GM21786 (cell line): ENCODE results near the gene GNGT1.

ENCODE experiments used
- ATAC-seq: cut with Tn5 transposase; IDR thresholded peaks from one replicate; pipeline ENCODE4 v1.9.1; 2021; ENCODE audit not compliant: unreplicated experiment

GNGT1 gene

DNA sequence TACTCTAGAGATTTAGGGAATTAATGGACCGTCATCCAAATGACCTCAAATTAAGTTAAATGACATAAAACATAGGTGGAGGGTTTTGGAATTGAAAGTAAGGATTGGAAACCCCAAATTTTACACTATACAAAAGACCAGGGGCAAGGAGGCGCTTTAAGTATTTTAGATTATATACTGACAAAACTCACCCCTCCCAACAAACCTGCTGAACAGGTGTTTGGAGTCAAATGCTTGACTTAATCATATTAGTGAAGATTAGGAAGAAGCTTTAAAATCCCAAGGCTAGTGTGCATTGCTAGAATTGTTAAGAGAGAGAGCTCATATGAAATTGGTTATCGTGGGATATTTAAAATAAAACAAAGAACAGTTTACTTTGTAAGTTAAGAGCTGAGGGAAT is at the start of gene GNGT1:
Gene GNGT1 (plus strand): TSS at position 301 of the 400 bp plus-strand sequence. CDS start 180 bp downstream, outside the sequence.
- no peak for ATAC-seq

DNA sequence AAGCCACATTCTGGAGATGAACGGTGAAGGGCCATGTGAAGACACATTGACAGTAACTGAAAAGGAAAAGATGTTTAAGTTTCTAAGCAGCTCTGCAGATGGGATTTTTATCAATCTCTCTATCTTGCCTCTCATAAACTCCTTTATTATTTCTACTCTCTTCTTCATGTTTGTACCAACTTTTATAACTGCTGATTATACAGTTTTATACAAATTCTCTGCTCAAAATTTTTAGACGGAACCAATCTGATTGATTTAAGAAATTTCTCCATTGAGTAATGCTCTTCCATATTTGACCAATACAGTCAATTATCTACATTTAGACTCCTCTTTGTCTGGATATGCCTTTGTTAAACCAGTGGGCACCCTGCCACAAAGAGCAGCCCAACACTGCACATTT is 47.5 kb upstream of the GNGT1 start:
- ATAC-seq: no peak

DNA sequence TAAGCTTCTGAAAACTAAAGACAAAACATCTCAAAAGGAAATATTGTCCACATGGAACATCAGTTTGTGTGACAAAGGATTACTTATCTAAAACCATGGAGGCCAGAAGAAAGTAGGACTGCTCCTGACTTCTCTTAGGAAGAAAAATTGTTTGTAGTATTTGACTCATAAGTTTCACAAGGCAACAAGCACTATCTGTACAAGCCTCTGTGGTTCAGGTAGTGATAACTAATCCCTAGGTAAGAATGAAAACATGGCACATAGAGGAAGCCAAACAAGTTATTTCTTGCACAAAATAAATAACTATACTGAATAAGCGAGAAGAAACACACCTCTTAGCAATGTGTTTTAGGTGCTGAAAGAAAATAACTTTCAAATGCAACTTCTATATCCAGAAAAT is 46.1 kb upstream of the GNGT1 start:
- ATAC-seq: no peak

DNA sequence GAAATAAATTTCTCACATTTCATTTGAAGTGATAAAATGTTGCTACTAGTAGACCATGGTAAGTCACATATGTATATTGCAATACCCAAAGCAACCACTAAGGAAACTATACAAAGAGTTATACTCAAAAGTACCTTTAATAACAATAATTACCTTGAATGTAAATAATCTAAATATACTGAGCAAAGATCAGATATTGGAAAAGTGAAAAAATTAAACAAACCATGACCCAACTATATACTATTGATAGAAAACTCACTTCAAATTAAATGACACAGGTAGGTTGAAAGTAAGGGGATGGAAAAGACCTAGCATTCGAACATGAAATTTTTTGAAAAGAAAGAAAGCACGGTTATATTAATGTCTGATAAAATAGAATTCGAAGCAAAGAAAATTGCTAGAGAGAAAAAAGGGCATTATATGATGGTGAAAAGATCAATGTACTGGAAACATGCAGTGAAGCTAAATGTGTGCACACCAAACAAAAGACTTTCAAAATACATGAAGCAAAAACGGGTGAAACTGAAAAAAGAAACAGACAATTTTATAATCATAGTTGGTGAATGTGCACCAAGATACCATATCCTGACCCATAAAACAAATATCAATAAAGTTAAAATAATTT is 44.9 kb upstream of the GNGT1 start:
- peak; percentile 41 for ATAC-seq

DNA sequence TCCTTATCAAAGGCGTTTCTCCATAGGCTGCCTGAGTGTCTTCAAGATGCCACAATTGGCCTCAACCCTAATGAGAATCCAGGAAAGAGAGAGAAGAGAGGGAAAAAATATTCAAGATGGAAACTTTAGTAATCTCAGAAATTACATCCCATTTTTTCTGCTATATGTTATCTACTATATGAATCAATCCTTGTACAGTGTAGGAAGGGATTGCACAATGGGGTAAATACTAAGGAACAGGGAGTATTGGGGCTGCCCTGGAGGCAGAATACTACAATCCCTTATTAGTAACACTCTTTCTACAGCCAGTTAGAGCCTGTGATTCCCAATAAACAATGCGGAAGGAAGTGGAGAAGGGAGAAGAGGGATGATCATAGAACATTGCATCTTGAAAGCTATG is 43.7 kb upstream of the GNGT1 start:
- no peak for ATAC-seq

DNA sequence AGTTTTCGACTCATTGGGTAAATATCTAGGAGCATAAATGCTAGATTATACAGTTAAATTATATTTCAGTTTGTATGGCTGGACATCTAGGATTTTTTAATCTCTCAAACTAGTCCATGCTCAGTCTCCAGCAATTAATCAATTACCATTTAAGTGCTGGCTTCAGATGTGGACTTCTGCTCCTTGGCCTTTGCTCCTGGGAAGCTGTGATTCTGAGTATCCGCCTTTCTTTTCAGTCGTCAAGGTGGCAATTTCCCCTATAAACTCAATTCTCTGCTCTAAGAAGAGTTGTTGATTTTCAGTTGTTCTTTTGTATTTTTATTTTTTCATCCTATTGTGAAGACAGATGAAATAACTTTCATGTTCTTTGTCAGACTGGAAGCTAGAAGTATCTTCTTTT is 39.5 kb upstream of the GNGT1 start:
- ATAC-seq: no peak

DNA sequence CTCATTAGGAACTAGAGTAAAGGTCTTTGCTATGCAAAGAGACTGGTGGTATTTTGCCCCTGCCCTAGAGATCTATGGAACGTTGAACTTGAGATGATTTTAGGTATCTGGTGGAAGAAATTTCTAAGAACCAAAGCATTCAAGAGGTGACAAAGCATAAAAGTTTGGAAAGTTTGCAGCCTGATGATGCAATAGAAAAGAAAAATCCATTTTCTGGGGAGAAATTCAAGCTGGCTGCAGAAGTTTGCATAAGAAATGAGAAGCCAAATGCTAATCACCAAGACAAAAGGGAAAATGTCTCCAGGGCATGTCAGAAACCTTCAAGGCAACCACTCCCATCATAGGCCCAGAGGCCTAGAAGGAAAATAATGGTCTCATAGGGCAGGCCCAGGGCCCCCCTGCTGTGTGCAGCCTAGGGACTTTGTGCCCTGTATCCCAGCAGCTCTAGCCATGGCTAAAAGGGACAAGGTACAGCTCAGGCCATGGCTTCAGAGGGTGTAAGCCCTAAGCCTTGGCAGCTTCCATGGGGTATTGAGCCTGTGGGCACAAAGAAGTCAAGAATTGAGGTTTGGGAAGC is 32.3 kb upstream of the GNGT1 start:
- ATAC-seq: no peak

DNA sequence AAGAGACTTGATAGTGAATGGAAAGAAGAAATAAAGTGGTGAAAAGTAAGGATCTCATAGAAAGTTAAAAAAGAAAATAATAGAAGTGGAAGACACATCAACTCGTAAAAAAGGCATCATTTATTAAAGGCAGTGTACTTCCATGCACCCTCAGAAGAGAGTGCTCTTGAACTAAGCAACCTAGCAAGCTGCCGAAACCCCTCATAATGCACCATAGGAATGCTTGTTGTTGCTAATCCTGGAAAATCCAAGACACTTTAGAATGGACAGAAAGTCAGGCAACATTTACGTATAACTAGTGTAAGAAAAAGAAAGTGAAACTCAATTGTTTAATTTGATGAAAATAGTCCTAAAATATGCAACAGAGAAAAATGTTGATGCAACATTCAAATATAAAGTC is 28.6 kb upstream of the GNGT1 start:
- no peak for ATAC-seq

DNA sequence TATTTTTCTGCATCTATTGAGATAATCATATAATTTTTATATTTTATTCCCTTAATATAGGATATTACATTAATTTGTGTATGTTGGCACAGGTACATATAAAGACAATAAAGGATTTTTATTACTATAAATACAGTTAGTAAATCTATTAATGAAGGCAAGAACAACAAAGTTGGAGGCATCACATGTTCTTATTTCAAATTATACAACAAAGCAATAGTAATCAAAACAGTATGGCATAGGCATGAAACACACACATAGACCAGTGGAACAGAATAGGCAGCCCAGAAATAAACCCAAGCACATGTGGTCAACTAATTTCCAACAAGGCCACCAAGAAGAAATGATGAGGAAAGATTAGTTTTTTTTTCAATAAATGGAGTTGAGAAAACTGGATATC is 27.0 kb upstream of the GNGT1 start:
- no peak for ATAC-seq

DNA sequence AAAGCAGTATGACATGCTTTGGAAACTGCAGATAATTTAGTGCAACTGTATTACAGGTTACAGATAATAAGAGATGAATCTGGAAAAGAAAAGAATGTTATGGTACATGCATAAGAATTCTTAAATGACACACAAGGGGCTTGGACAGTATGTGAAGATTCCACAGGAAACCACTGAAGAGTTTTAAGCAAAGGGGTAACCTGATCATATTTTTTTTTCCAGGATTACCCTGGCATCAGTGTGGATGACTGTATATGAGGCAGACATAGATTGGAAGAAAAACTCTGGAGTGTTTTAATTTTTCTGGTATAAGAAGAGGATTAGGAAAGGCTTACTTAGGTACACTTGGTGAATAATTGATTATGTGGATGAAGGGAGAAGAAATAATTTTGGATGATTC is 23.9 kb upstream of the GNGT1 start:
- no peak for ATAC-seq

DNA sequence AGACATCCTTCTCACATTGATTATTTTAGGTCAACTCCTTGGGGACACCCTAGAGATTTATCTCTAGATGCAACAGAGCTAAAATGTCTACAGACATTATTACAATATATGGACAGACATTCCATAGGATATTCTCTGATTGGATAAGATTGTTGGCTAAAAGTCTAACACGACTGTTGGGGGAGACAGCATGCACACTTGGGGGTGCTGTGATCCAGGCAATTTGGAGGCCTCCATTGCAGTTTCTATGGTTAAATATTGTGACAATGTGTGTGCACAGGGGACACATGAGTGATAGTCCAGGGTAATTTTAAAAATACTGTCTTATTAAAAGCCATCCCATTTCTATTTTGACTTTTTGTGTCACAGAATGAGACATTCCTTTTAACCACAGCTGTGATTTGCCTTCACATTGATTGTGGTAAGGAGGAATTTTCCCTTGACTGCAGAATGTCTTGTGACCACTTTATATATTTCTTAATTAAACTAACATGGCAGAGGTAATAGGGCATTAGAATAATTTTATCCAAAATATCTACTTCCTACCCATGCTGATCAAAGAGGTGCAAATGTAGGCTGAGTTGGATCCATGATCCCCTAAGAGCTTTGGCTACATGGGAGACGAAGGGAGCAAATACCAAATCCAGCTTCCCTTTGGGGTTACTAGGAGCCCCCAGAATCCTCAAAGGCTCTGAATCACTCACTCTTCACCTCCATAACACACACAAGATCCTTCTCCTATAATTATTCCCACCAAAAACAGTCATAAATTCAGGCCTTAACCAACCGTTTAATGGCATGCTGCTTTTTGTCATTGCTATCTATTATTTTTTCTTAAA is 23.1 kb upstream of the GNGT1 start:
- no peak for ATAC-seq

DNA sequence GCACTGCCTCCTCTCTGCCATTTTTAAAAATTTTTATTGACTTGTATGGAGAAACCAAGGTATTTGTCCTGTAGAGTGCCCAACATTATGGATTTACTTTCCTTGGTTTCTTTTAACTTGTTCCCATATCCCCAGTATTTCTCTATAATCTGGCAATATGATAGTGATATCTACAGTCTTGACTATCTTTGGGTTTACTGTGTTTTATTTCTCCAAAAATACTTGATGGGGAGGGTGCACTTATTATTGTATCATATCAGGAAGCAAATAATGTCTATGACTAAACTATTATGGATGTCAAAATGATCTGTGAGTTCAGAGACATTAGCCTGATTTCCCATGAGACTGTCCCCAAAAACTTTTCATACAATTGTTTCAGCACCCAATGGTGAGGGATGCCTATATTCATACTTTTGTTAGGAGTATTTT is 22.4 kb upstream of the GNGT1 start:
- ATAC-seq: no peak

DNA sequence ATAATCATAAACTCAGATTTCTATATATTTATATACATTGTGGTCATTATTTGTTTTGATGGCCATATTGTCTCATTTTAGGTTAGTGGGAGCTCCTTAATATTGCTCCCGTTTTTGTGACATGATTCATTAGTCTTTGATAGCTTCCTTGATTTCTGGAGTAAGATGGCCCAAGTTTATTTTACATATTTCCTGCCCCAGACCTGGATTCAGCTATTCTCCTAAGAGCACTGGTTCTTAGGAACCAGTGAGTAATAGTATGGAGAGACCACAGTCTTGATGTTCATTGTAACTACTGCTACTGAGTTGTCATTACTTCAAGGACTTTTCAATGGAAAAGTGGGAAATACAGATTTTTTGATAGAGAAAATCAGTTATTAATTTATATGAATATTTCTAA is 21.8 kb upstream of the GNGT1 start:
- no peak for ATAC-seq

DNA sequence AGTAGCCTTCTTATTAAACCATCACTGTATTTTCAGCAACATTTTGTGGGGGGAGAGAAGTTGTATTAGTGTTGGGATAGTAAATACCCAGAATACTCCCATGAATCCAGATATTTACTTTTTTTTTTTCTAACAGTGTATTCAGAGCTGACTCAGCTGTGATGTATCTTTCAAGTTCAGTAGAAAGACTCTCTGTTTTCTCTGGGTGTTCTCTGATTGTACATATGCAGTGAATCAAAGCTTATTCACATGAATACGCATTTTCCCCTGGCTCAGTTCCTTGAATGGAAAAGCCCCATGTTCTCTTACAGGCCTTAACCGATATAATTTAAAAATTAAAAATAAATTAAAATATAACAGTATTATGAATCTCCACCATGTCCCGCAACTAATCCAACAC is 17.1 kb upstream of the GNGT1 start:
- no peak for ATAC-seq

DNA sequence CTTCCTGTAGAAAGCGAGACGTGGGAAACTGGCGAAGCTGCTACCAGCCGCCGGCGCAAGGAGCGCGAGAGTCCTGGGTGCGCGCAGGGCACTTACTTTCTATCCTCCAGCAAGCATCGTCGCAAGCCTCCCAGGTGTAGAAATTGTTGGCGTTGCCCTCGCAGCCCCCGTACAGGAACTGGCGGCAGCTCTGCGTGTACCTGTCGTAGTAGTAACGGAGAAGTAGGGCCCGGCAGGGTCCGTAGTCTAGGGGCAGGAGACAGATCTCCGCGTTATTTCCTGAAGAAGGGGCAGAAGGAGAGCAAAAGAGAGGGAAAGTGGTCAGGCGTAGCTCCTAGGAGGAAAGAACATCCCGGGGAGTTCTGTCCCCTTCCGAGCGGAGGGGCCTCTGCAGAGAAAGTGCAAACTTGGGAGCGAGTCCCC is 16.3 kb upstream of the GNGT1 start:
- peak; percentile 52 for ATAC-seq

DNA sequence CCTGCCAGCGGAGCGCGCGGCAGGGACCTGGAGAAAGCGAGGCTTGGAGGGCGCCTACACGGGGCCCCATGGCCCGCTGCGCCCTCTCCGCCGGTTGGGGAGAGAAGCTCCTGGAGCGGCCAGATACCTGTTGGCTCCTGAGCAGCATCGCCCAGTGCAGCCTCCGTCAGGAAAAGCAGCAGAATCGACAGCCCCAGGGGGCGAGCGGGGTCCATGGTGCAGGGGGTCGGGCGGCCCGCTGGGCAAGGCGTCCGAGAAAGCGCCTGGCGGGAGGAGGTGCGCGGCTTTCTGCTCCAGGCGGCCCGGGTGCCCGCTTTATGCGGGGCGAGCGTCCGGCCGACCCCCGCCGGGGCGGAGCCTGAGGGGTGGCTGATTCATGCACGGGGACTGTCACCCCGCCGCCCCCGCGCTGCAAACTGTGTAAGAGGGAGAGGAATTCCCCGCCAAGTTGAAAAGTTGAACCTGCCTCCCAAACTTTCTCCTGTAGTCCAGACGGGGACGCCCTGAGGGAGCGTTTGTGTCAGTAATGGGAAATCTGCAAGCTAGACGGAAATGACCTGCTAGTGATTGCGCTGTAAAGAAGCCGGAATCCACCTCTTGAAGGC is 15.8 kb upstream of the GNGT1 start, which contains the start of gene TFPI2:
Gene TFPI2 (minus strand): TSS at position 290 of the 605 bp plus-strand sequence. CDS start 75 bp downstream, at position 215.
- peak; percentile 40 for ATAC-seq

DNA sequence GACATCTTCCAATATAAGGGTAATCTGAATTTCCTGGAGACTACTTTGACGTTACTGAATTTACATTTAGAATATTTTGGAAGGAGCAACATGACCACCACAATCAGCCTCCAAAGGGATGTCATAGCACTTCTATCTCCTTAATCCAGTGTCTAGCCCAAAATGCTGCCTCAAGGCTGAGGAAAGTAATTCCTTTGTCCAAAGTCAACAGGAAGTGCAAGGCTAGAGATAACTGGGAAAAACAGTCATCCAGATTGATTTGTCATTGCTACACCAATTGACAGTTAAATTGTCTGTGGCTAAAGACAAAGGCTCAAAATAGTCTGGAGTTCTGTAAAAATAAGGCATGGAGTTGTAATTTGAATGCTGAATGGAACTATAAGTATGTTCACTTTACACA is 11.9 kb upstream of the GNGT1 start:
- ATAC-seq: no peak

DNA sequence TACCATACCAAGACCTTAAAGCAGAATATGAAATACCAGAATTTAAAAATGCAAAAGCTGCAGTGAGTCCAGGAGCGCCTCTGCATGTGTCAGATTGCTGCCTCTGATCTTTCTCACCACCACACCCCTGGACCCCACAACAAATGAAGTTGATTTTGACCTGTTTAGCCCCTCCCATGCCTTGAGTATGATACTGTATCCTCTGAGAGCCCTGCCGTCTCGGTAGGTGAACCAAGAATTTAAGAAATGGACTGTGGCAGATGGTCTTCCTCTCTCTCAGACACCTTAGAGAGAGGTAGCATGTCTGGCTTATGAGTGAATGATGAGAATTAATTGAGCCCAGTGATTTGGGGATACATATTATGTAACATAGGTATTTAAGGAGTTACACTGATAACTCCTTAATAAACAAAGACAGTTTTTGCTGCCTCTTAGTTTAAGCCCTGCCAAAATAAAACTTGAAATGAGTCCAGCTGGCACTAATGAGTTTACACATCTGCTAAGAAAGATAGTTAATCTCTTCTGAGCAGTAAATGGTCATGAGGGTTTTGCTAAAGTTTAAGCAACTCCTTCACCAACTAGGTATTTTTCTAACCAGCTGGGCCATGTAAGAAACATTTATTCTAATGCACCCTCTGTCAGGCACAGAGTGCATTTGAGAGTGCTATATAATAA is 11.3 kb upstream of the GNGT1 start:
- ATAC-seq: no peak

DNA sequence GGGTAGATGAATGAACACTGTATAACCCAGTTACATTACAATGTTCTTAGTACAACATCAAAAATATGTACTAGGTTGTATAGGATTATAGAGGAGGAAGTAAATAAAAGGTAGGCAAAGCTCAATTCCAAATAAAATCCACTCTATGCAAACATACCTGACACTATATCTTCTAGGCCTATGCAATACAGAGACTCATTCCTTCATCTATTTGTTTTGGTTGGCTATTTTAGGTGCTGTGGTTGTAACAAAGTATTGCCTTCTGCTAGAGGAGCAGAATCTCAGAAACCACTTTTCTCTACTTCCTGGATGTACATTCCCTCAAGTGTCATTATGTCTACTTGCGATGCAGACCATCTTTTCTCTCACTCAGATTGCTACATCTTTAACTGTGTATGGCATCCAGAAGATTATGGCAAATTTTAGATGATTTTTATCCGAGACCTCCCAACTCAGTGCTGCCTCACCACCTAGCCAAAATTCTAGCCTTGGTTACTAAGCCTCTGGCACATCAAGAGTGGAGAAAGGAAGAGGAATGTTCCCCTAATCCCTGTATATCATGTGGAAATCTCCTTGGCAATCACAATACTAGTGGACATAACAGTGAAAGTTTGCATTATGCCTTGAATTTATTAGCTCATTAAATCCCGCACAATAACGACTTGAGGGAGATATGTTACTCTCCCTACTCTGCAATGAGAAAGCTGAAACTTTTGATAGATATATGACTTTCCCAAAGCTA is 10.3 kb upstream of the GNGT1 start:
- no peak for ATAC-seq

DNA sequence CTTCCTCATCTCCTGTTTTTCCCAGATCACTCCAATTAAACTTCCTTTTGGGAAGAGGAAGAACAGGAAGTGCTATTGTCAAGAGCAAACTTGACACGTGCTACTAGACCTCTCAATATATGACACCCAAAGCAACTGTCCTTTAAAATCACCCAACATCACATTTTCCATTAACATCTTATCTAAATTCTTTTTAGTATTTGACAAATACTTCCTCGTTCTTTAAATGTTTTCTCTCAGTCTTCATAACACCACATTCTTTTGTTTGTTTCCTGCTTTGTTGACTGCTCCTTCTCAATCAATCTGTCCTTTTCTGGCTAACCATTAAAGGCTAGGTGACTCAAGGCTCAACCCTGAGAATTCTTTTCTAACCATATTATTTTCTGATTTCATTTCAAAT is 8.7 kb upstream of the GNGT1 start:
- no peak for ATAC-seq
